Tibial artery (tissue), 4 donors: ENCODE results near the gene FOXP2.

Experiments used
- DNase-seq, 2 donors: peaks; one replicate each; pipeline ENCODE4 v3.0.0-alpha.2; 2019
- H3K27ac ChIP-seq, 2 donors: fragments of 200-600 bp; sonication (generic) in 1 of 2; 1 replicate in 1 of 2; 2 replicates in 1 of 2; pipeline ENCODE4 v1.5.1; 2018 to 2019; ENCODE audit warnings: mild to moderate bottlenecking in 1 of 2
- H3K27me3 ChIP-seq, 2 donors: fragments of 200-600 bp; sonication (generic) in 1 of 2; one replicate each; pipeline versions ENCODE4 v1.5.1 to v1.6.0; 2016 to 2019
- H3K36me3 ChIP-seq, 3 donors: fragments of 200-600 bp; sonication (generic) in 2 of 3; one replicate each; pipeline ENCODE4 v1.5.1; 2016 to 2019; ENCODE audit warnings: mild to moderate bottlenecking in 2 of 3
- H3K4me1 ChIP-seq, 4 donors: fragments of 200-600 bp; sonication (generic) in 2 of 4; 1 replicate in 3 of 4; 2 replicates in 1 of 4; pipeline ENCODE4 v1.5.1; 2016 to 2019
- H3K4me3 ChIP-seq, 2 donors: fragments of 200-600 bp; sonication (generic) in 1 of 2; 1 replicate in 1 of 2; 2 replicates in 1 of 2; pipeline ENCODE4 v1.5.1; 2018 to 2019; ENCODE audit warnings: mild to moderate bottlenecking in 2 of 2
- H3K9me3 ChIP-seq, 3 donors: fragments of 200-600 bp; sonication (generic) in 1 of 3; one replicate each; pipeline ENCODE4 v1.5.1; 2016 to 2019
- CTCF ChIP-seq, 2 experiments: fragments of 200-600 bp in 1 of 2; fragments of 450-650 bp in 1 of 2; IDR thresholded peaks; one replicate each; pipeline ENCODE4 v1.5.1; 2017 to 2019; ENCODE audit warnings: antibody characterized with exemption in 2 of 2, mild to moderate bottlenecking in 1 of 2, moderate library complexity in 1 of 2
- intact Hi-C: fragments of 100-400 bp; cut with DNase I; formaldehyde crosslinking; loops from one replicate; pipeline ENCODE4 v1.15.0; 2023; ENCODE audit warnings: low total_unique reads

Gene FOXP2

GRCh38 chr7:114620208-114620607 is 205.6 kb downstream of the FOXP2 start:
- H3K4me3 ChIP-seq = no peak overlapping the region
- no peak for TF ChIP-seq CTCF (IDR thresholded peaks at IDR 0.05)
- no peaks in the 10 kb centered on the region for H3K4me1 ChIP-seq
- DNase-seq = no peak
- H3K27me3 ChIP-seq = no peaks in the 10 kb centered on the region
- intact Hi-C loops = no loop called here
- H3K27ac ChIP-seq = no peak overlapping the region
- H3K36me3 ChIP-seq = no peaks in the 10 kb centered on the region
- no peaks in the 10 kb centered on the region for H3K9me3 ChIP-seq

- H3K27ac ChIP-seq = no peak overlapping the region
- H3K4me3 ChIP-seq = no peak overlapping the region
- no peak for DNase-seq
- H3K4me1 ChIP-seq = no peaks in the 10 kb centered on the region
- no peaks in the 10 kb centered on the region for H3K27me3 ChIP-seq
- intact Hi-C loops = no loop called here
- no peaks in the 10 kb centered on the region for H3K9me3 ChIP-seq
- no peak for TF ChIP-seq CTCF (IDR thresholded peaks at IDR 0.05)
- H3K36me3 ChIP-seq = no peaks in the 10 kb centered on the region
These were observed 207.6 kb downstream of the FOXP2 start for GRCh38 chr7:114622221-114622620.

- Histone ChIP-seq H3K4me3 (no peak overlapping the region), H3K27me3 (no peaks in the 10 kb centered on the region), H3K4me1 (no peaks in the 10 kb centered on the region), H3K9me3 (no peaks in the 10 kb centered on the region), H3K27ac (no peak overlapping the region), H3K36me3 (no peaks in the 10 kb centered on the region)
- intact Hi-C loops = no loop called here
- TF ChIP-seq CTCF (IDR thresholded peaks at IDR 0.05) = no peak
- DNase-seq = no peak
These were observed 208.5 kb downstream of the FOXP2 start for GRCh38 chr7:114623146-114623545.

- no peak for DNase-seq
- TF ChIP-seq CTCF (IDR thresholded peaks at IDR 0.05) = no peak
- no peak overlapping the region for H3K4me3 ChIP-seq
- peaks cover 0 to 10% (median 0%) of the 10 kb centered on the region in 3 donors for H3K36me3 ChIP-seq
- H3K27ac ChIP-seq = no peak overlapping the region
- no peaks in the 10 kb centered on the region for H3K27me3 ChIP-seq
- H3K4me1 ChIP-seq = no peaks in the 10 kb centered on the region
- intact Hi-C loops = no loop called here
- H3K9me3 ChIP-seq = no peaks in the 10 kb centered on the region
These were observed 212.6 kb downstream of the FOXP2 start for GRCh38 chr7:114627231-114627630.

GRCh38 chr7:114628362-114628761 is 213.7 kb downstream of the FOXP2 start:
- TF ChIP-seq CTCF (IDR thresholded peaks at IDR 0.05) = no peak
- H3K9me3 ChIP-seq = no peaks in the 10 kb centered on the region

GRCh38 chr7:114629762-114630161 is 215.1 kb downstream of the FOXP2 start:
- H3K4me1 ChIP-seq = no peaks in the 10 kb centered on the region
- no peaks in the 10 kb centered on the region for H3K9me3 ChIP-seq
- H3K36me3 ChIP-seq = peaks cover 0 to 10% (median 0%) of the 10 kb centered on the region in 3 donors
- intact Hi-C loops = no loop called here
- DNase-seq = no peak
- TF ChIP-seq CTCF (IDR thresholded peaks at IDR 0.05) = no peak
- H3K27ac ChIP-seq = no peak overlapping the region
- H3K4me3 ChIP-seq = no peak overlapping the region
- no peaks in the 10 kb centered on the region for H3K27me3 ChIP-seq

More at GRCh38 chr7:114628362-114628761, 213.7 kb downstream of the FOXP2 start:
- Histone ChIP-seq H3K4me3 (no peak overlapping the region), H3K27me3 (no peaks in the 10 kb centered on the region), H3K27ac (no peak overlapping the region), H3K36me3 (peaks cover 0 to 10% (median 0%) of the 10 kb centered on the region in 3 donors), H3K4me1 (no peaks in the 10 kb centered on the region)
- no peak for DNase-seq
- intact Hi-C loops = no loop called here
